DMS79 treated with DMSO at 0.1 percent for 48 hours (cell line): ENCODE data around the gene LIG3.
A peak's percentile ranks its signal among the peaks of the same experiment; 100 is the strongest.
"Not testable (repeated sequence)": the region's sequence is repeated elsewhere in the genome, so short reads cannot be mapped to it uniquely, and the experiment has no call there.

Experiments
- DNase-seq: peaks from one replicate; lab custom pipeline; 2025; lab: John Stamatoyannopoulos, UW

Gene LIG3

GRCh38 chr17:35044181-35044580, 63.9 kb downstream of the LIG3 start:
- DNase-seq = no peak

GRCh38 chr17:35045458-35045979, 65.2 kb downstream of the LIG3 start:
- not testable (repeated sequence) for DNase-seq

GRCh38 chr17:35046245-35046644, 65.9 kb downstream of the LIG3 start:
- no peak for DNase-seq

- DNase-seq = peak; percentile 22
Observed at GRCh38 chr17:35046740-35047283, 66.5 kb downstream of the LIG3 start.

- DNase-seq = no peak
Observed at GRCh38 chr17:35048685-35049379, 68.5 kb downstream of the LIG3 start.

- DNase-seq = no peak
Observed at GRCh38 chr17:35050170-35050569, 69.9 kb downstream of the LIG3 start.

GRCh38 chr17:35051183-35051578, 70.9 kb downstream of the LIG3 start:
- DNase-seq = no peak

GRCh38 chr17:35051579-35052240, 71.4 kb downstream of the LIG3 start:
- no peak for DNase-seq

- no peak for DNase-seq
Observed at GRCh38 chr17:35052241-35052610, 71.9 kb downstream of the LIG3 start.

GRCh38 chr17:35052780-35053179, 72.5 kb downstream of the LIG3 start:
- DNase-seq = no peak

GRCh38 chr17:35053204-35053603, 72.9 kb downstream of the LIG3 start:
- no peak for DNase-seq

- no peak for DNase-seq
Observed at GRCh38 chr17:35056013-35056412, 75.7 kb downstream of the LIG3 start.

- DNase-seq = peak; percentile 67
Observed at GRCh38 chr17:35057332-35057915, 77.1 kb downstream of the LIG3 start.
